Posterior vena cava (tissue), 2 donors: Measurements from ENCODE around the gene TEAD3. TPM values are rescaled to one million over a fixed set of nuclear protein-coding genes. Genes with fewer than 3 reads are reported as not detected.
A peak's percentile ranks its signal among the peaks of the same experiment; 100 is the strongest.

Source experiments
- DNase-seq: peaks from one replicate; pipeline ENCODE4 v3.0.0-alpha.2; 2020; ENCODE audit warnings: low spot score
- intact Hi-C, 2 donors: fragments of 100-400 bp; cut with DNase I; formaldehyde crosslinking; loops; one replicate each; pipeline versions ENCODE4 v1.14.1 to v1.14.2; 2022 to 2023
- total RNA-seq, 2 donors: library from RNA; stranded (reverse); fragmentation: NEBNext Ultra II Directional; extraction: Animal tissue kit (Norgen Biotek cat#: 25700); gene quantifications; one replicate each; pipeline ENCODE4 v1.2.1, GENCODE V29; 2021
- donor health status: DM: yes; HTN: yes; CAD: no.
- donor health status: DM: yes; HTN: yes; CAD: no.

TEAD3 gene
- total RNA-seq, 2 donors from 2014 or later, result 69.8 to 73.8 TPM

DNA sequence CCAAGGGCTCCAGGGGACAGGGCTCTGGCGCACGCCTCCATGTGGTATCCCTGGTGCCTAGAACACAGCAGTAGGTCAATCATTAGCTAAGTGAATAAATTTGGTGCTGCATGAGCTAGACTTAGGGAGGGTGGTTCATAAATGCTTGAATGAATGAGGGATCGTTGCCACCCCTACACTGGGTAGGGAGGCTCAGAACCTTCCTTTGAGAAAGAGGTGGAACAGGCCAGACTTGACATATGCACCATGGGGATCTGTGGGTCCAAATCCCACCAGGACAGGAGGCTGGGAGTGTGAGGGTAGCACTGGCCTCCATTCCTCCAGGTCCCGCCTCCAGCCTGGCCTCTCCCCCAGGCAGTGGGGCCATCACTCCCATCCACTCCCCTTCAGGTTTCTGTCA, 13.8 kb downstream of the TEAD3 start:
- no peak for DNase-seq
- intact Hi-C loops, result no loop called here

DNA sequence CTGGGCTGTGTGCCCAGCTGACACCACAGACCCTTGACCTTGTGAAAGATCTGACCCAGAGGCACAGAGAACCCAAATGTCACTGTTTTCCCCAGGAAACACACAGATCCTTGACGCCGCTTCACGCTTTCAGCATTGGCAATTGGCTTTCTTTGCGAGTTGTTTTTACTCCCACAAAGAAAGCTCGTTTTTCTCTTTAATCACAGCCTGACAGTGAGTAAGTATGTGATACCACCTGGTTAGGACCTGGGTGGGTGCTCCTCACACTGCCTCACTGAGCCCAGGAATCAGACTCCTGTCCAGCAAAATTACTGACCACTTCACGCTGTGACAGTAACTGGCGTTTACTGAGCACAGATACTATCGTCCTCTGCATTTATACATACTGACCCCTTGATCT, 15.7 kb downstream of the TEAD3 start:
- intact Hi-C loops, result no loop called here
- DNase-seq, result no peak

DNA sequence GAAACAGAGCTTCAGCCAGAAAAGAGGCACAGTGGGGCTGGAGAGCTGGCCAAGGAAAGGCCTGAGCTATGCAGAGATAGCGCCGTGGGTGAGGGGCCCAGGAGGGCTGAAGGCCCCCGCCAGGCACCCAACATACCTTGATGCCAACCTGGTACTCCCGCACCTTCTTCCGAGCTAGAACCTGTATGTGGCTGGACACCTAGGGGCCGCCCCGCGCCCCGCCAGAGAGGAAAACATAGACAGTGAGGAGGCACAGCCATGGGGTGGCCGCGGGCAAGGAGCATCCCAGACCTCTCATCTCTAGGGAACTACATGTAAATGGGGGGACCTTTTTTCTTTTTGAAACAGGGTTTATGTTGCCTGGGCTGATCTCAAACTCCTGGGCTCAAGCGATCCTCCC, 16.7 kb downstream of the TEAD3 start:
- no peak for DNase-seq
- intact Hi-C loops, result no loop called here

GRCh38 chr6:35478259-35478658, 18.6 kb downstream of the TEAD3 start:
- intact Hi-C loops, result no loop called here
- DNase-seq, result no peak

DNA sequence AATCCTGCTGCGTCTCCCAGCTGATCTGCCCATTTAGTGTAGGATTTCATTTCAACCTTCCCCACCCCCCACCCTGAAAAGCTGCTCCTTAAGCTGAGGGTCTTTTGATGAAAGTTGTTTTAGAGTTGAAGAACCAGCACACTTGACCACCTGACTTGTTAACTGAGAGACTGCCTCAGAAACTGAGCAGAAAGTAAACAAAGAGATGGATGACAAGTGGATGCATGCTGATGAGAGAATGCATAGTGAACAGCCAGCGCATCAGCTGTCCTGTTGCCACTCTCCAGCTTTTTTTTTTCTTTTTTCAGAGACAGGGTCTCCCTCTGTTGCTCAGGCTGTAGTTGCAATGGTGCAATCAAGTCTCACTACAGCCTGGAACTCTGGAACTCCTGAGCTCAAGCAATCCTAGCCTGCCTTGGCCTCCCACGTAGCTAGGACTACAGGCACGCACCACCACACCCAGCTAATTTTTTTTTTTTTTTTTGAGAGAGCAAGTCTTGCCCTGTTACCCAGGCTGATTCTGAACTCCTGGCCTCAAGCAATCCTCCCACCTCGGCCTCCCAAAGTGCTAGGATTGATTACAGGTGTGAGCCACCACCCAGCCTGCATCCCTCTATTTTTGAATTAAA, 19.2 kb downstream of the TEAD3 start:
- intact Hi-C loops, result no loop called here
- DNase-seq, result no peak

GRCh38 chr6:35477028-35477427, 19.9 kb downstream of the TEAD3 start:
- no peak for DNase-seq
- intact Hi-C loops, result no loop called here

DNA sequence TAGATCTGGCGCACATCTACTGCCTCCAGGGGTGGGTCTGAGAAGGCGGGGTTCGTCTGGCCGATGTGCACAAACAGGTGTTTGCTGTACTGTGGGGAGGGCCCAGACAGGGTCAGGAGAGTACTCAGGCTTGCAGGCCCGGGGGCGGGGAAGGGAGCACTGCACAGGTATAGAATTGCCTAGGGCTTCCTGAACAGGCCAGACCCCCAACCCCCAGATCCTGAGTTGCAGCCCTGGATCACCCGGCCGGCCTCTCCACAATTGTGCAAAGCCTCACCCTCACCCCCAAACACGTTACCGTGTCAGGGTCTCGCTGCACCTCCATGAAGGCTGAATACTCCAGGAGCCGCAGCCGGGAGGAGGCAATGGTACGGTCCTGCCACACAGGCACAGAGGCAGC, 20.9 kb downstream of the TEAD3 start:
- DNase-seq, result no peak
- intact Hi-C loops, result no loop called here

DNA sequence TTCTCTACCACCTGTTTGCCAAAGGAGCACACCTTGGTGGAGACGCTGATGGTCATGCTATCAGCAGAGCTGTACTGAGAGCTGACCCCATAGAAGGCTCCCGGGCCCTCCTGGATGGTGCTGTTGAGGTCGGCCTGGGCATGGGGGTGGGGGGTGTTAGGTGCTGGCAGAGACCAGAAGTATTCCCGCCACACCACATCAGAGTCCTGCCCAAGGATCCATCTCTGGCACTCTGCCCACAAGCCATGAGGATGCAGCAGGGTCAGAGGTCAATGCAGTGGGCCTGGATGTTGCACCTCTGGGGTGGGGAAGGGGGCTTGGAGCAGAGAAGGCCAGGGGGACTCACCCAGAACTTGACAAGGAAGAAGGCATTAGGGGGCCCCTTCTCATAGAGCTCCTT, 21.3 kb downstream of the TEAD3 start:
- intact Hi-C loops, result no loop called here
- DNase-seq, result no peak

GRCh38 chr6:35474942-35475570, 21.8 kb downstream of the TEAD3 start:
- intact Hi-C loops, result no loop called here

DNA sequence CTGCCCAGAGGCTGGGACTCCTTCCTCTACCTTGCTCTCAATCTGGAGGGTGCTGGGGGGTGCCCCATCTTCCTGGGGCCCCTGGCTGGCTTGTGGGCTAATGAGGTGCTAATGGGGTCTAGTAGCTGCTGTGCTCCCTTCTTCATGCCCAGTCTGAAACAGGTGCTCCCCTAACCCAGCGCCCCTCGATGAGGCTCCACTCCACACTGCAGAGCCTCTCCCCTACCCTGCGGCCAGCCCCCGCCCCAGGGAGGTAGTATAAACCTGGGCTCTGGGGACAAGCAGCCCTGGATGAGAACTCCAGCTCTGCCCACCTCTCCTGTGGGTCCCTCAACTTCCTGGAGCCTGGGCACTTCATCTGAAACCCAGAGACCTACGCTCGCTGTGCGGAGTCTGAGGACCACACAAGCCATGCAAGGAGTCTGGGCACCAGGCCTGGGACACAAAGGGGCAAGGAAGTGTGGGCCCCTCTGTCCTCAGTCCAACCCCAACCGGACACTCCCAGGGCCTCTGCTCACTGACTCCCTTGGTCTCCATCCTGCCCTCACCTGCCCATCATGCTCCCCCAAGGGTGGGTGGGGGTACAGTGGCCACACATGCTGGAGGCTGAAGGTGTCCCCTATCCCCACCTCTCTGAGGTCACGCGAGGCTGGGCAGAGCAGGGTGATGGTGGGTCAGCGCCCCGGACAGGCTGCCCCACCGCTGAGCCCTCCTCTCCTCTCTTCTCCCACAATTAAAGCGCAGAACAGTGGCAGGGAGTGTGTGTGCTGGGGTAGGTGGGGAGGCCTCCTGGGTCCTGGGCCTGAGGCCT, 22.5 kb downstream of the TEAD3 start:
- DNase-seq, result no peak

More at GRCh38 chr6:35474942-35475570, 21.8 kb downstream of the TEAD3 start:
- DNase-seq, result no peak

GRCh38 chr6:35473850-35474130, 23.1 kb downstream of the TEAD3 start:
- DNase-seq, result no peak
- intact Hi-C loops, result no loop called here

More for the DNA sequence above, 22.5 kb downstream of the TEAD3 start:
- intact Hi-C loops, result no loop called here

DNA sequence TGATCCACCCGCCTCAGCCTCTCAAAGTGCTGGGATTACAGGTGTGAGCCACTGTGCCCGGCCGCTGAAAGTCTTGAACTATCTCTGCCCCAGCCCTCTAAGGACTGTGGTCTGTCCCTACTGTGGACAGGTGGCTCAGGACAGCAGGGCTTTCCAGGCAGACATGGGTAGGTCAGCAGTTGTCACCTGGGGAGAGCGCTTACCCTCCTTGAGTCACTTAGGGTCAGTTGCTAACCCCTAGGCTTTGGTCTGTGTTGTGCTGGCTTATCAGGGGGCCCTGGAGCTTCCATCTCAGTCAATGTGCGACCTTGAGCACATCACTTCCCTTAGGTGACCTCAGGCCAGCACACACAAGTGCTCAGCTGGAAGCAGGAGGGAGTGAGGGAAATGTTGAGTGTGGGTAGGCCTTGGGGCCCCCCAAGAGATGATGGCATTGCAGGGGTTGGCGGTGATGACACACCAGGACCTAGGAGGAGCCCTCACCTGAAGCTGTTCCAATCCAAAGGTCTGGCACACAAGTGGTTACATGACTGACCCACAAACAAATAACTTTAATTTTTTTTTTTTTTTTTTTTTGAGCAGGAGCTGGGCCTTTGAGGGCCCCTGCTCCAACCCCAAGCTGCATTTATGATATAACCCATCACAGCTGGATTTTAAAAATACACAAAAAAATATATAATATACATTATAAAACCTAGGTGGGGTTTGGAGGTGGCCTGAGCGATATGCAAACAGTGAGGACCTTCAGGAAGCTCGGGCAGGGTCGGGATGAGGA, 23.6 kb downstream of the TEAD3 start:
- DNase-seq, result no peak
- intact Hi-C loops, result no loop called here

DNA sequence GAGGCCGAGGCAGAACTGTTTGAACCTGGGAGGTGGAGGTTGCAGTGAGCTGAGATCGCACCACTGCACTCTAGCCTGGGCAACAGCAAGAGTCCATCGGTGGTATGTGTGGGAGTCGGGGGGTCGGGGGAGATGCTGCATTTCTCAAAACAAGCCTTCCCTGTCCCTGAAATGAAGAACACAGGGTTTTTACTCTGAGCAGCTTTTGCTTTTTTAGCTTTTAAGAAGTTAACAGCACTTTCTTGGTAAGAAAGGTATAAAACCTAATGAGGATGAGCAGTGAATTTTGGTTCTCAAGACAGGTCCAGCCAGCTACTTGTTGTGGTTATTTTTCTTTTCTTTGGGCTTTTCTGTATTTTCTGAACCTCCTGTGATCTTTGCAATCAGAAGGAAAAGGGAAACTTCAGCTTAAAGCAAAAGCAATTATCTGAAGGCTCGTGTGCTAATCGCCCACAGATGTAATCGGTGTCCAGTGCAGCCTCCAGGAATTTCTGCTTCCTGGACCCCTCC, 25.0 kb downstream of the TEAD3 start:
- intact Hi-C loops, result no loop called here
- no peak for DNase-seq

GRCh38 chr6:35470663-35471120, 26.2 kb downstream of the TEAD3 start:
- no peak for DNase-seq
- intact Hi-C loops, result no loop called here

- intact Hi-C loops, result no loop called here
- DNase-seq, result no peak
Observed at GRCh38 chr6:35469751-35470662, 26.9 kb downstream of the TEAD3 start.

DNA sequence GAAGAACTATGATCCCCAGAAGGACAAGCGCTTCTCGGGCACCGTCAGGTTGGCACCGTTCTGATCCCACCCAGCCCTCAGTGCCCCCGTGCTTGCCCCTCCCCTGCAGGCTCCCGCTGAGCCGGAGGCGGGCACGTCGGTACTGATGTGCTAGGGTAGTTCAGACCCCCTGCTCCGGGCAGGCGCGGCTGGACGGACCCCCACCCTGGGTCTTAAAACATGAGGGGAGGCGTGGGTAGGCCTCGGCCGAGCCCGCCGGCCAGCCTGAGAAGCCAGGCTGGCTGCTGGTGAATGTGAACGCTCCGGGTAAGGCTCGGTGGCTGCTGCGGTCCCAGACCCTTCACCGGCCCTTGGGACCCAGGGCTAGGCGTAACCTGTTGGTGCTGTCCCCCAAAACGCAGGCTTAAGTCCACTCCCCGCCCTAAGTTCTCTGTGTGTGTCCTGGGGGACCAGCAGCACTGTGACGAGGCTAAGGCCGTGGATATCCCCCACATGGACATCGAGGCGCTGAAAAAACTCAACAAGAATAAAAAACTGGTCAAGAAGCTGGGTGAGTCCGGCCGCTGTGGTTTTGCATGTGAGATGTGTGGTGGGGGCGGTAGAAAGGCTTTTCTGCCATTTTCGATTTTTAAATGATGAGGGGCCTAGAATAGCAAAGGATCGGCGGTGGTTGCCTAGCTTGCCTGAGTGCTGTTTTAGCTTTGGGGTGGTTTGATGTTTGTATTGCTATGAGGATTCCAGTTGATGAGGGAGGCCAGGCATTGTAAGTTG, 27.7 kb downstream of the TEAD3 start:
- intact Hi-C loops, result no loop called here
- DNase-seq, result peak; percentile 82

GRCh38 chr6:35468181-35468979, 28.5 kb downstream of the TEAD3 start, which contains the start of gene RPL10A:
Gene RPL10A, plus strand, starts transcription at chr6:35468401. Its CDS starts 34 bp downstream, at chr6:35468435.
- DNase-seq, result peak; percentile 98
- intact Hi-C loops, result no loop called here
